DMS153 treated with DMSO at 0.1 percent for 48 hours (cell line): ENCODE results near the gene SDR42E2.
"Not testable (repeated sequence)": the region's sequence is repeated elsewhere in the genome, so short reads cannot be mapped to it uniquely, and the experiment has no call there.

Source experiments
- DNase-seq: peaks from one replicate; lab custom pipeline; 2025; ENCODE audit not compliant: unreplicated experiment; lab: John Stamatoyannopoulos, UW

Gene SDR42E2

DNA sequence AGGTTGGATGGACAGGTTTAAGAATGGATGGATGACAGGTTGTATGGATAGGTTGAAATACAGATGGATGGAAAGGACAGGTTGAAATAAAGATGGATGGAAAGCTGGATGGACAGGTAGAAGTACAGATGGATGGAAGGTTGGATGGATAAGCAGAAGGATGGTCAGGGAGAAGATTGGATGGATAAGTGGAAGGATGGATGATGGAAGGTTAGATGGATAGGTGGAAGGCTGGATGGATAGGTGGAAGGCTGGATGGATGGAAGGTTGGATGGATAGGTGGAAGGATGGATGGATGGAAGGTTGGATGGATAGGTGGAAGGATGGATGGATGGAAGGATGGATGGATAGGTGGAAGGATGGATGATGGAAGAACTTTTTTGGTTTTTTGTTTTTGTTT is 905 bp upstream of the SDR42E2 start:
- DNase-seq, result no peak

- DNase-seq, result no peak
Measured at GRCh38 chr16:22162656-22163009, 327 bp downstream of the SDR42E2 start.

DNA sequence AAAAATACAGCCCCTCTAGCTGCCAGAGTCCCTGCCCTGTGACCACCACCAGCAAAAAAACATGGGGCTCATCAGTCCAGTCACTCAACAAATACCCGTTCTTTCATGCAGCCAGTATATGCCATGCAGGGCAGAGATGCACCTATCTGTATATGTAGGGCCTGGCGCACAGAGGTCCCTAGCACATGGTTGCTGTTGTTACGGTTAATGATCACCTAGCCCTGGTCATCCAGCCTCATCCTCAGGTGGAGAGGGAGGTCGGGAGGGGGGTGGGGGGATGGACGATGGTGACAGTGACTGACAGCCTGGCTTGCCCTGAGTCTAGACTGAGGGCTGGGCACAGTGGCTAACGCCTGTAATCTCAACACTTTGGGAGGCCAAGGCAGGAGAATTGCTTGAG is 1.5 kb downstream of the SDR42E2 start:
- DNase-seq, result no peak

- no peak for DNase-seq
Measured at GRCh38 chr16:22164482-22164881, 2.2 kb downstream of the SDR42E2 start.

DNA sequence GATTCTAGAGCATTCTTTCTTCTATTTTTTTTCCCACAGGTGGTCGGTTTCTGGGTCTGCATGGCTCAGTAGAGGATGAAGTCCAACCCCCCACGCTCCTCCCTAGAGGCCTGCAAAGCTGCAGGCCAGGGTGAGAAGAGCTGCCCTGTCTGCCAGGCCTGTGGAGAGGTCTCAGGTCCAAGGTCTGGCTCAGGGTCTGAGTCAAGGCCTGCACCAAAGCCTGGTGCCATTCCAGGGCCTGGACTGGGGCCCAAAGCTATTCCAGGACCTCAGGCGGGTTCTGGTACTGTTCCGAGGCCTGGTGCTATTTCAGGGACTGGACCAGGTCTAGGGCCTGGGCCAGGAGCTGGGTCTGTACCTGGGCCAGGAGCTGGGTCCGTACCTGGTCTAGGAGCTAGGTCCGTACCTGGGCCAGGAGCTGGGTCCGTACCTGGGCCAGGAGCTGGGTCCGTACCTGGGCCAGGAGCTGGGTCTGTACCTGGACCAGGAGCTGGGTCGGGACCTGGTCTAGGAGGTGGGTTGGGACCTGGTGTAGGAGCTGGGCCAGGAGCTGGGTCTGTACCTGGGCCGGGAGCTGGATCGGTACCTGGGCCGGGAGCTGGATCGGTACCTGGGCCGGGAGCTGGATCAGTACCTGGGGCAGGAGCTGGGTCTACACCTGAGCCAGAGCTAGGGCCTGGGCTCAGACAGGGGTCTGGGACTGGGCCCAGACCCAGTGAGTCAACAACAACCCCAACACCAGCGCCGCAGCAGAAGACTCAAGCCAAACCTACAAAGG is 3.4 kb downstream of the SDR42E2 start:
- DNase-seq, result no peak

DNA sequence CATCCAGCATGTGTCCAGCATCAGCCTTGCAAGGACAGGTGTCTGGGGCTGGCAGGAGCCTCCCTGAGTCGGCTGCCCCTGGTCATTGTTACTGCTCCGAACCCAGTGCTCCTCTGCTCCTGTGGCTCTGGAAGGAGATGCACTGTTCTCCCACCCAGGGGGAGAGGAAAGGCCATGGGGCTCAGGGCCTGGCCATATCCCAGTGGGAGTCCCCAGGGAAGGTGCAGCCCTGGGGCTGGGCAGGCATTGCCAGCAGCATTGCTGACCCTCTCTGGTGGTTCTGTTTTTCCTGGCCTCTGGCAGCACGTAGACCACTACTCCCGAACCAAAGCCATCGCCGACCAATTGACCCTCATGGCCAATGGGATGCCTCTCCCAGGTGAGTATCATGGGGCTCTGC is 9.6 kb downstream of the SDR42E2 start:
- DNase-seq, result no peak

GRCh38 chr16:22172642-22173041 is 10.3 kb downstream of the SDR42E2 start:
- DNase-seq, result not testable (repeated sequence)

- DNase-seq, result no peak
Measured at GRCh38 chr16:22174642-22175041, 12.3 kb downstream of the SDR42E2 start.

GRCh38 chr16:22177968-22178930 is 15.9 kb downstream of the SDR42E2 start:
- no peak for DNase-seq

- no peak for DNase-seq
Measured at GRCh38 chr16:22181426-22181825, 19.1 kb downstream of the SDR42E2 start.

DNA sequence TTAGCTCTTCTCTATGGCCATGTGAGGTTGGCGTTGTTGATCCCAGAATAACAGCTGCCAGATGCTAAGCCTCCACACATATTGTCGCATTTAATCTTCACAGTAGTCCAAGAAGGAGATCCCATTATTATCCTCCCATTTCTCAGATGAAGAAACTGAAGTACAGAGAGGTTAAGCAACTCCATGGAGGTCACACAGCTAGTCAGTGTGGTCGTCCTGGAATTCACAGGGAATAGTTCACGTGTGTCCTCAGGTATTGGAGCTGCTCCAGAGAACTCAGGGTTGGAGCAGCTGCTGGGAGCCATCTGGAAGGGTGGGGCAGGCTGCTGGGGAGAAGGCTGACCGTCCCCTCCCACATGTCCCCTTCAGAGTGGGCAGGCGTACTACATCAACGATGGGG is 19.5 kb downstream of the SDR42E2 start:
- no peak for DNase-seq

- DNase-seq, result no peak
Measured at GRCh38 chr16:22183335-22183734, 21.0 kb downstream of the SDR42E2 start.

DNA sequence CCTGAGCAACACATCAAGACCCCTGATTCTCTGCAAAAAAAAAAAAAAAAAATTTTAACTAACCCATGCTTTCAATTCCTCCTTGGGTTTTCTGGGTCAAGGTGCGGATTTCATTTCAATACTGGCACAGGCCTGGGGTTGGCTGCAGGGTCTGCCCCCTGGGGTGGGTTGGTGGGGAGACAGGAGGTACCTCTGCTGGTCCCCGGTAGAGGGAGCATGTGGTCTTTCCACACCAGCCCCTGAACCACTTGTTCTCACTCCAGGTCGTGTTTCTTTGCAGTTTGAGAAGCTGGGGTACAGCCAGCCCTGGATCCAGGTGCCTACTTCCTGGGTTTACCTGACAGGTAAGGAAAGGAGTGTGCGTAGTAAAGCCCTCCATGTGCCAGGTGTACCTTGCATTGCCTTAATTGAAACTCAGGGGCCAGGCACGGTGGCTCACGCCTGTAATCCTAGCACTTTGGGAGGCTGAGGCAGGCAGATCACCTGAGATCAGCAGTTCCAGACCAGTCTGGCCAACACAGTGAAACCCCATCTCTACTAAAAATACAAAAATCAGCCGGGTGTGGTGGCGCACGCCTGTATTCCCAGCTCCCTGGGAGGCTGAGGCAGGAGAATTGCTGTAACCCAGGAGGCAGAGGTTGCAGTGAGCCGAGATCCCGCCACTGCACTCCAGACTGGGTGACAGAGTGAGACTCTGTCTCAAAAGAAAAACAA is 21.8 kb downstream of the SDR42E2 start:
- DNase-seq, result no peak

DNA sequence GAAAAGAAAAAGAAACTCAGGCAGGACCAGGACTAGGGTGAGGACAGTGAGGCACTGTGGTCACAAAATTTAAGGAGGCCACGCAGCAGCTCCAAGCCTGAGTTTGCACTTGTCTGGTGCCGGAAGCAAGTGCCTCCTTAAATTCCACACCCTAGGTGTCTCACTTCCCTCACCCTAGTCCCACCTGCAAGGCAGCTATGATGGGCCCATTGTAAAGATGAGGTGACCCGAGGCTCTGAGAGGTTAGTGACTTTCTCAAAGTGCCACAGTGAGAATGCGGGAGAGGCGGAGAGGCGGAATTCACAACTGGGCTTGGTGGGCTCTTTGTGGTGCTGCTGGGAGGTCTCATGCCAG is 22.3 kb downstream of the SDR42E2 start:
- DNase-seq, result no peak

DNA sequence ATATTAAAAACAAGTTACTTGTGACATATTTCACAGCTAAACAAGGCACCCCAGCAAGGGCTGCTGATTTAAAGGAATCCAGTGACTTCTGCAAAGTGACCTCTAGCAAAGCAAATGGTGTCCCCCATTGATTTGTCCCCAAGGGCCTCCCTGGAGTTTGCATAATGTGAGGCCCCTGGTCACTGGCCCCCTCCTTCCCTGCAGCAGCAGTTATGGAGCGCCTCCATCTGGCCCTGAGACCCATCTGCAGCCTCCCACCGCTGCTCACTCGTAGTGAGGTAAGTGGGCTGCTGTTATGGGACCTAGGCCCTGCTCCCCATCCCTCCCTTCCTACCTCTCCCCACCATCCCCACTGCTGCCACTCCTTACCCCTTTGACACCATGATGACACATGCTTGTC is 24.2 kb downstream of the SDR42E2 start:
- DNase-seq, result no peak

GRCh38 chr16:22188267-22188594 is 25.9 kb downstream of the SDR42E2 start:
- no peak for DNase-seq

- peak; percentile 80 for DNase-seq
Measured at GRCh38 chr16:22188595-22189442, 26.5 kb downstream of the SDR42E2 start.

- DNase-seq, result peak; percentile 27
Measured at GRCh38 chr16:22189473-22190080, 27.3 kb downstream of the SDR42E2 start.

DNA sequence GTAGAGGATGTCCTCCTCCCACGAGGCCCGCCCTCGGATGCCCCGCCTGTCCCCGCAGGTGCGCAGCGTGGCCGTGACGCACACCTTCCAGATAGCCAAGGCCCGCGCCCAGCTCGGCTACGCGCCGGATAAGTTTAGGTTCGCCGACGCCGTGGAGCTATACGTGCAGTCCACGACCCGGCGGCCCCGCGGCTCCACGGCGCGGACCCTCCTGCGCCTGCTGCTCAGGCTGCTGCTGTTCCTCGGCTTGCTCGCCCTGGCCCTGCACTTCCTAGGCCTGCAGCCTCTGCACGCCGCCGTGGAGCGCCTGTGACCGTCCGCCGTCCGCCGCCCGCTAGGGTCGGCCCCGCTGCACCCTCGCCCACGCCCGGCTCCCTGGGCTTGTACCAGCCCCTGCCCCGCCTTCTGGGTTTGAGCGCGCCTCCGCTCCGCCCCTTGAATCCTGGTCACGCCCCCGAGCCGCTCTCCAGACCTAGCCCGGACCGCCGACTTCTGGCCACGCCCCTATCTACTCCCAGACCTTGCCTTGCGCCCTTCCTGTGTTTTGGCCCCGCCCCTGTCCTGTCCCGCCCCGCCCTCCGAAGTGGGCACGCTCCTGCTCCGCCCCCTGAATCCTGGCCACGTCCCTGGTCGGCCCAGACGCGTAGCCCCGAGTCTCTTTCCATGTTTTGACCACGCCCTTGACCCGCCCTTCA is 27.9 kb downstream of the SDR42E2 start:
- DNase-seq, result peak; percentile 100
